Kidney epithelial cell (primary cell): Measurements from ENCODE around the gene TMEM45A. TPM values are rescaled to one million over a fixed set of nuclear protein-coding genes. Genes with fewer than 3 reads are reported as not detected.

ENCODE experiments used
- DNase-seq: peaks from one replicate; pipeline ENCODE4 v3.0.0-alpha.2; 2010; ENCODE audit warnings: low read depth
- H3K27me3 ChIP-seq: 2 replicates; pipeline ENCODE4 v1.6.0; 2011; ENCODE audit warnings: low read length; ENCODE audit not compliant: control insufficient read depth, insufficient read depth
- H3K36me3 ChIP-seq: 2 replicates; pipeline ENCODE4 v1.5.1; 2011; ENCODE audit warnings: low read length; ENCODE audit not compliant: control insufficient read depth, insufficient read depth
- H3K4me3 ChIP-seq: 2 replicates; pipeline ENCODE4 v1.5.1; 2011; ENCODE audit warnings: low read depth, mild to moderate bottlenecking, control low read depth, low read length
- CTCF ChIP-seq: IDR thresholded peaks from 2 replicates; pipeline ENCODE4 v1.5.1; 2011; ENCODE audit warnings: mild to moderate bottlenecking, moderate library complexity, low read length, control low read depth, inconsistent platforms; ENCODE audit not compliant: insufficient read depth, poor library complexity, severe bottlenecking
- total RNA-seq: library from RNA; depleted of rRNA; stranded (reverse); fragments of >200 nt; gene quantifications from 2 replicates; pipeline ENCODE4 v1.2.3, GENCODE V29; 2015

TMEM45A gene
- total RNA-seq, 1 donor from 2014 or later: 10.2 TPM

- H3K4me3 ChIP-seq: no peak overlapping the region
- H3K36me3 ChIP-seq: no peaks in the 10 kb centered on the region
- no peak for TF ChIP-seq CTCF
- DNase-seq: no peak
- no peaks in the 10 kb centered on the region for H3K27me3 ChIP-seq
Measured at GRCh38 chr3:100516838-100517237, 24.4 kb downstream of the TMEM45A start.

DNA sequence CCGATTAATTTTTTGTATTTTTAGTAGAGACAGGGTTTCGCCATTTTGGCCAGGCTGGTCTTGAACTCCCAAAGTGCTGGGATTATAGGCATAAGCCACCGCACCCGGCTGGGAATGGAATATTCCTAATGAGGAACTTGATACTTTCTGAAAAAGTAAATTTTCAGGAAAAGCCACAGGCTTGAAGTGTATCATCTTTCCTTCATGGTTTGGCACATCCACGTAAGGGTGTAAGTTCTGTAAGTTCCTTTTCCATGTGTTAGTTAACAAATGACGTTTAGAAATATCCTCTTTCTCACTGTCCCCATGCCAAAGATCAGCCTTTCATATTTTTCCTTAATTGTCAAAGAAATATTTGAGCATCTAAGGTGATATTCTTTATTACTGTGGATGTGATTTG is 24.9 kb downstream of the TMEM45A start:
- H3K27me3 ChIP-seq: no peaks in the 10 kb centered on the region
- no peak overlapping the region for H3K4me3 ChIP-seq
- no peak for DNase-seq
- no peaks in the 10 kb centered on the region for H3K36me3 ChIP-seq
- no peak for TF ChIP-seq CTCF

- no peaks in the 10 kb centered on the region for H3K27me3 ChIP-seq
- no peaks in the 10 kb centered on the region for H3K36me3 ChIP-seq
- TF ChIP-seq CTCF: no peak
- no peak for DNase-seq
- H3K4me3 ChIP-seq: no peak overlapping the region
Measured at GRCh38 chr3:100518244-100518643, 25.8 kb downstream of the TMEM45A start.

DNA sequence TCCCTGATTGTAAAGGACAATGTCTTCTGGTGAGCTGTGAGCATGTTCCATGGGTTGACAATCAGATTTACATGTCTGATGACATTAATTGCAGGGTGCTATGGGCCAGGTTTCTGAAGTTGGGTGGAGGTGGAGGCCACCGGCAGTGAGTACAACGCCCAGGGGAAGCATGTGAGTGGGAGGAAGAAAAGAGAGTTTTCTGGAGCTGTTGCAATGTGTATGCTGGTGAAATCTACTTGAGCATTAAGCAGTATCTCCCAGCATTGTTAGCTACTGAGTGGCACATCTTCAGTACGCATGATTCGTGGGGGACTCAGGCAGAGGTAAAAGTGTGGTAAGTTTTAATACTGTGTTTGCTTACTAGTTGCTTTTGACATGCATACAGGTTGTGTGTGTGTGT is 26.6 kb downstream of the TMEM45A start:
- Histone ChIP-seq H3K27me3 (no peaks in the 10 kb centered on the region), H3K4me3 (no peak overlapping the region), H3K36me3 (no peaks in the 10 kb centered on the region)
- no peak for DNase-seq
- TF ChIP-seq CTCF: no peak

- TF ChIP-seq CTCF: no peak
- DNase-seq: no peak
- H3K27me3 ChIP-seq: no peaks in the 10 kb centered on the region
Measured at GRCh38 chr3:100521439-100521845, 29.0 kb downstream of the TMEM45A start.

GRCh38 chr3:100522125-100522524 is 29.7 kb downstream of the TMEM45A start:
- Histone ChIP-seq H3K36me3 (no peaks in the 10 kb centered on the region), H3K27me3 (no peaks in the 10 kb centered on the region), H3K4me3 (no peak overlapping the region)
- no peak for TF ChIP-seq CTCF
- DNase-seq: no peak

More at GRCh38 chr3:100521439-100521845, 29.0 kb downstream of the TMEM45A start:
- no peaks in the 10 kb centered on the region for H3K36me3 ChIP-seq
- no peak overlapping the region for H3K4me3 ChIP-seq
